ENCODE data around the gene VDAC1.
A peak's percentile ranks its signal among the peaks of the same experiment; 100 is the strongest.
"Not testable (repeated sequence)": the region's sequence is repeated elsewhere in the genome, so short reads cannot be mapped to it uniquely, and the experiment has no call there.

Gene VDAC1

DNA sequence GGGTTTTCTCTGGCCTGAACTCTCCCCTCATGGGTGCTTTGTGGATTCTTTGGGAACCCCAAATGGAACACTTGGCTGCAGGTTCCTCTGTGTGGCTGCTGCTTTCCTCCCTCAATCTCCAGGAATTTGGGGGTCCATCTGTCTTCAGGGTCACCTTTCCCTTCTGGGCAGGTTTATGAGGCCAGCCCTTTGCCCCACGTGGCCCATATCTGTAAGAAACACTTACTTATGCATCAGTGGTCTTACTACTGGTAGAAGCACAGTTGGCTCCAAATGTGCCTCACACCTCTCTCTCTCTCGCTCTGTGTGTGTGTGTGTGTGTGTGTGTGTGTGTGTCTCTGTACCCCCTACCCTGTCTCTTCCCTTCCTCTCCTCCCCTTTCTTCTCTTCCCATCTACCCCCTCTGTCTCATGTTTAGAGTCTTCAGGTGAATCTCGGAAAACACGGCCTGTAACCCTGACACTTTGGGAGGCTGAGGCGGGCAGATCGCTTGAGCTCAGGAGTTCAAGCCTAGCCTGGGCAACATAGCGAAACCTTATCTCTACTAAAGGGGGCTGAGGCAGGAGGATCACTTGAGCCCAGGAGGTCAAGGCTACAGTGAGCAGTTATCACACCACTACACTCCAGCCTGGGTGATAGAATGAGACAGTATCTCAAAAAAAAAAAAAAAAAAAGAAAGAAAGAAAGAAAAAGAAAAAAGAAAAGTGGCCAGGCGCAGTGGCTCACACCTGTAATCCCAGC lies 63.1 kb downstream of the VDAC1 start:
- DNase-seq (ENCODE audit: low spot score) = no peak

DNA sequence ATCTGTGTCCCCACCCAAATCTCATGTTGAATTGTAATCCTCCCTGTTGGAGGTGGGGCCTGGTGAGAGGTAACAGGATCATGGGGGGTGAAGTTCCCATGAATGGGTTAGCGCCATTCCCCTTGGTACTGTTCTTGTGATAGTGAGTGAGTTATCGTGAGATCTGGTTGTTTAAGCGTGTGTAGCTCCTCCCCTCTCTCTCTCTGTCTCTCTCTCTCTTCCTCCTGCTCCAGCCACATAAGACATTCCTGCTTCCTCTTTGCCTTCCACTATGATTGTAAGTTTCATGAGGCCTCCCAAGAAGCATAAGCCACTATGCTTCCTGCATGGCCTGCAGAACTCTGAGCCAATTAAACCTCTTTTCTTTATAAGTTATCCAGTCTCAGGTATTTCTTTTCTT lies 65.1 kb downstream of the VDAC1 start:
- no peak for DNase-seq (ENCODE audit: low spot score)

DNA sequence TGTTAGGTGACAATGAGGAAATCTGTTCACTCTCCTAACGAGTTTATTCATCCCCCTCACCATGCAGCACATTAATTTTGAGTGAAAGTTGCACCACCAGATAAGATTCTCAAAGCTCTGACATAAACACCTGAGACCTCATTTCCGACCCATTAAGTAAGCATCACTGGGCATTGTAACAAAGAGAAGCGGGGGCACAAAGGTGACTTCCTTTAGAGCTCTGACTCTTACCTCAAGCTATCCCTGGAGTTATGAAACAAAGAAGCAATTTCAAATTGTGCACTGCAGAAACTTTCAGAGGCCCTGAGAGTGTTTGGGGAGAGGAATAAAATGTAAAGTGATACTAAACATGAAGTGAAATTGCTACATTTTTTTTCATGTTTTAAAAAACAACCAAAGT lies 65.8 kb downstream of the VDAC1 start:
- no peak for DNase-seq (ENCODE audit: low spot score)

DNA sequence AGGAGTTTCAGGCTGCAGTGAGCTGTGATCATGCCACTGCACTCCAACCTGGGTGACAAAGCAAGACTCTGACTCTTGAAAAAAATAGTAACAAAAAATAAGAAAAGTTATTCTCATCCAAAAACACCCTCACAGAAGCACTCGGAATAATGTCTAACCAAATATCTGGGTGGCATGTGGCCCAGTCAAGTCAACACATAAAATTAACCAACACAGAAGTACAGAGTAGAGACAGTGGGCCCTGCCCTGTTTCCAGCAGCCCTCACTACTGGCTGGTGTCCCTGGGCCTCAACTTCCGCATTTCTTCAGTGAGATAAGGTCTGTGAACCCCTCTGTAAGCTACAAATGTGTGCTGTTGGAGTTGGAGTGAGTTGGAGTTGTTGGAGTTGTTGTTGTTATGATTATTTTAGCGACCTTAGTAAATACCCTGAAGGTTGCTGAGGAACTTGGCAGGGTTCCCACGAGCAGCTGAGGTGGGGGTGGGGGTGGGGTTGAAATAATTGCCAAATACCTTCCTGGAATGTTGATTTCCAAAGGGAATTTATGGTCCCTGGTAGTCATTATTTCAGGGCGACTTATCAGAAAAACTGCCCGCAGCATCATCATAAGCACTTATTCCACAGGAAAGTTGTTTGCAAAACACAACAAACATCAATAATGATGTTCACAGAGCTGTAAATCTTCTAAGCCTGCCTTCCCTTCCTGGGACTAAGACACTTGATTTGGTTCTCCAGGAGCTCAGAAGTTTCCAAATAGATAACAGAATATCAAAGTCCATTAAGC lies 66.5 kb downstream of the VDAC1 start:
- no peak for DNase-seq (ENCODE audit: low spot score)

DNA sequence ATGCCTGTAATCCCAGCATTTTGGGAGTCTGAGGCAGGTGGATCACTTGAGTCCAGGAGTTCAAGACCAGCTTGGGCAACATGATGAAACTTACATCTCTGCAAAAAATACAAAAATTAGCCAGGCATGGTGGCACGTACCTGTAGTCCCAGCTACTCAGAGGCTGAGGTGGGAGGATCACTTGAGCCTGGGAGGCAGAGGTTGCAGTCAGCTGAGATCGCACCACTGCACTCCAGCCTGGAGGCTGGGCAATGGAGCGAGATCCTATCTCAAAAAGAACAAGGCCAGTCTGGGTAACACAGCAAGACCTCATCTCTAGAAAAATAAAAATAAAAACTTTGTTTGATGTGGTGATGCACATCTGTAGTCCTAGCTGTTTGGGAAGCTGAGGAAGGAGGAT lies 67.1 kb downstream of the VDAC1 start:
- not testable (repeated sequence) for DNase-seq (ENCODE audit: low spot score)

DNA sequence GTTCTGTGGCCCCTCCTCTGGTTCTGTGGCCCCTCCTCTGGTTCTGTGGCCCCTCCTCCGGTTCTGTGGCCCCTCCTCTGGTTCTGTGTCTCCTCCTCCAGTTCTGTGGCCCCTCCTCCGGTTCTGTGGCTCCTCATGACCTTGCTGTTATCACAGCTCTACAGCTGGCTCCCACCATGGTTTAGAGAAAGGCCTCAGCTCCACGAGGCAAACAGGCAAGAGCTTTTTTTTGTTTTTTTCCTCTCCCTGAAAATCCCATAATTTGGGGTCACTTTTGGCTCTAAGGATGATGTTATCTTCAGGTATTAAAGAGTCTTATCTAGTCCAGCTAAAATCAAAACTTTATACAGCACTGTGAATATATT lies 68.1 kb downstream of the VDAC1 start:
- no peak for DNase-seq (ENCODE audit: low spot score)

DNA sequence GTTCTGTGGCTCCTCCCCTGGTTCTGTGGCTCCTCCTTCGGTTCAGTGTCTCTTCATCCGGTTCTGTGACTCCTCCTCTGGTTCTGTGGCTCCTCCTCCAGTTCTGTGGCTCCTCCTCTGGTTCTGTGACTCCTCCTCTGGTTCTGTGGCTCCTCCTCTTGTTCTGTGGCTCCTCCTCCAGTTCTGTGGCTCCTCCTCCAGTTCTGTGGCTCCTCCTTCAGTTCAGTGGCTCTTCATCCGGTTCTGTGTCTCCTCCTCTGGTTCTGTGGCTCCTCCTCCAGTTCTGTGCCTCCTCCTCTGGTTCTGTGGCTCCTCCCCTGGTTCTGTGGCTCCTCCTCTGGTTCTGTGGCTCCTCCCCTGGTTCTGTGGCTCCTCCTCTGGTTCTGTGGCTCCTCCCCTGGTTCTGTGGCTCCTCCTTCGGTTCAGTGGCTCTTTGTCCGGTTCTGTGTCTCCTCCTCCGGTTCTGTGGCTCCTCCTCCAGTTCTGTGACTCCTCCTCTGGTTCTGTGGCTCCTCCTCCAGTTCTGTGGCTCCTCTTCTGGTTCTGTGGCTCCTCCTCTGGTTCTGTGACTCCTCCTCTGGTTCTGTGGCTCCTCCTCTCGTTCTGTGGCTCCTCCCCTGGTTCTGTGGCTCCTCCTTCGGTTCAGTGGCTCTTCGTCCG lies 68.7 kb downstream of the VDAC1 start:
- DNase-seq (ENCODE audit: low spot score) = not testable (repeated sequence)

DNA sequence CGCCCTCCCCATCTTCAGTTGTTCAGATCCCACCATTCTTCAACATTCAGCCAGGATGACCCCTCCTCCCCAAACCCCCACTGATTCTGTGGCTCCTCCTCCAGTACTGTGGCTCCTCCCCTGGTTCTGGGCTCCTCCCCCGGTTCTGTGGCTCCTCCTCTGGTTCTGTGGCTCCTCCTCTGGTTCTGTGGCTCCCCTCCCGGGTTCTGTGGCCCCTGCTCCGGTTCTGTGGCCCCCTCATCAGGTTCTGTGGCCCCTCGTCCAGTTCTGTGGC lies 69.2 kb downstream of the VDAC1 start:
- no peak for DNase-seq (ENCODE audit: low spot score)

DNA sequence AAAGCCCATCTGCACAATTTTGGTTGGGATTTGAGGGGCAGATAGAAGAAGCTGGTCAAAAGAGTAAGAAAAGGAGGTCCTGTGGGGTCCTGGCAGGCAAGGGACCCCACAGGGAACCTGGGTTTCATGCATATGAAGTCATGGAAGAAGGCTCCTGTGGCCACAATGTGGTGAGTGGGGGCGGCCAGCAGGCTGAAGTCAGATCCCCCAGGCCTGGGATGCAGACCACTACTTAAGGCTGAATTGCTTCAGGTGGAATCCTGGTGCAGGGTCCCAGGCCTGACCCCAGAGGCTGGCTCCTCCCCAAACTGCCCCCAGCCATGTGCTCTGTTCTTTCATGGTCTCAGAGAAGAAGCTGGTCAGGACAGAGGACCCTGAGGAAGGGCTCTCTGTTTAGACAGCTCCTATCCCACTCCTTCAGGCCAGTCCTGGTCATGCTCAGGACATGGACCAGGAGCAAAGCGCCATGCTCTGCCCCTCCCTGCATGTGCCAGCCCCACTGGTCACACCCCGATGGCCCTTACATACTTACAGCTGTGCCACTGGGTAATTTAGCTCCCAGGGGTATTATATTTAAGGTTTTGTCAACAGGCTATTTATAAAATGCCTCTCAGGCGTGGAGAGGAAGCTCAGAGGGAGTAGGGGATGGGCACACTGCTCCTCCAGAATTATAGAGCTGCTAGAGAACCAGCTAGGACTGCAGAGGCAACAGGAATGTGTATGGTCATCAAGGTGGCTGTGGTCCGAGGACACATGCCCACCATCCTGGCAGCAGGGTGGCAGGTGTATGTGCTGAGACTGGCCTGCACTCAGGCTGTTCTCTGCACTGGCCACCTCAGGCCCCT lies 69.7 kb downstream of the VDAC1 start:
- DNase-seq (ENCODE audit: low spot score) = no peak

DNA sequence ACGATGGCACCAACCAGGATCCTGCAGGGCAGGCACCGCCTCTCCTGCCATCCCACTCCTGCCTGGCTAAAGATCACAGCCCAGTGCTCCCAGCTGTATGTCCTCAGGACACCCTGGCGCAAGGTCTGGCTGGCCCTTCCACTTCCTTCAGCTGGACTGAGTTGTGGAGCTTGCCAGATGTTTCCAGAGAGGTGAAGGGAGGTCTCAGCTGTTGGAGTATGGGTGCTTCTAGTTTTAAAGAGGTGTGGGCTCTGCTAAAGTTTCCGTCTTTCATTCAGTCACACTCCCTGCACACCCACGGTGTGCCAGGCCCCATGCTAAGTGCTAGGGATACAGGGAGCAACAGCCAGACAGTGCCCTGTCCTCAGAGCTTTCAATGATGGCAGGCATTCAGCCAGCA lies 70.5 kb downstream of the VDAC1 start:
- DNase-seq (ENCODE audit: low spot score) = no peak

DNA sequence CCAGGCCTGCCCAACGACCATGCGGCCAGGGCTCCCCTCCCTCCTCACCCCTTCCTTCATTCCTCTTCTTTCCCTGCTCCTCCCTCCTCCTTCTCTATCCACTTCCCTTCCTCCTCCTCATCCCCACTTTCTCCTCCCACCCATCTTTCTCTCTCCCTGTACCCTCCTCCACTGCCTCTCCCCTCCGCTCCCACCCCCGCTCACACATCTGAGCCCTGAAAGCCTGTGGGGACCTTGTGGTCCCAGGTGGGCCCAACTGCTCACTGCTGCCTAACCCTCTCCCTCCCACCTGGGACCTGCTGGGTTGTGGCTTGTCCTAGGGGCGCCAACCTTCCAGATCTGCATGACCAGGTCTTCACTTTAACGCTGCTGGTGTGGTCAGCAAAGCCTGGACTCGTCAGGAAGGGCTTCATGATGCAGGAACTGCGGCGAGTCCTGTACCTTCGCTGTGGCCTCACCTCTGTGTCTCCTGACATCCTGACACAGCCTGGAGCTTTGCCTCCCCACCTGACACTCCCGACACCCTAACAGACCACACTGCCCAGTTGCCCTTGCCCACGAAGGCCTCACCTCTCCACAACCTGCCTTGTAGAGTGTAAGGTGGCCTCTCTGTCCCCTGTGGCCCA lies 71.0 kb downstream of the VDAC1 start:
- DNase-seq (ENCODE audit: low spot score) = no peak

DNA sequence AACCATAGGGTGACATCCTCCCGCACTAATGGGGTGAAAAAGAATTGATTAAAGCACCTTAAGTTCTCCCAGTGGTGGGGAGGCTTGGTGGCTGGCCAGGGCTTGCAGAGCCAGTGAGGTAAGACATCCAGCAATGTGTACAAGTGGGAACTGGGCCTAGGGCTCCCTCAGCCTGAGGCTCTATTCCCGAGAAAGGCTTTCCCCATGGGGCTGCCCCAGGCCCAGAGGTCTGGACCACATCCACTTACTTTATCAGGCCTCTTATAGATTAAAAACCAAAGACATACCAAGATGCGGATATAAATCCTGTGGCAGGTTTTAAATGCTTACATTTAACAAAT lies 71.6 kb downstream of the VDAC1 start:
- no peak for DNase-seq (ENCODE audit: low spot score)

DNA sequence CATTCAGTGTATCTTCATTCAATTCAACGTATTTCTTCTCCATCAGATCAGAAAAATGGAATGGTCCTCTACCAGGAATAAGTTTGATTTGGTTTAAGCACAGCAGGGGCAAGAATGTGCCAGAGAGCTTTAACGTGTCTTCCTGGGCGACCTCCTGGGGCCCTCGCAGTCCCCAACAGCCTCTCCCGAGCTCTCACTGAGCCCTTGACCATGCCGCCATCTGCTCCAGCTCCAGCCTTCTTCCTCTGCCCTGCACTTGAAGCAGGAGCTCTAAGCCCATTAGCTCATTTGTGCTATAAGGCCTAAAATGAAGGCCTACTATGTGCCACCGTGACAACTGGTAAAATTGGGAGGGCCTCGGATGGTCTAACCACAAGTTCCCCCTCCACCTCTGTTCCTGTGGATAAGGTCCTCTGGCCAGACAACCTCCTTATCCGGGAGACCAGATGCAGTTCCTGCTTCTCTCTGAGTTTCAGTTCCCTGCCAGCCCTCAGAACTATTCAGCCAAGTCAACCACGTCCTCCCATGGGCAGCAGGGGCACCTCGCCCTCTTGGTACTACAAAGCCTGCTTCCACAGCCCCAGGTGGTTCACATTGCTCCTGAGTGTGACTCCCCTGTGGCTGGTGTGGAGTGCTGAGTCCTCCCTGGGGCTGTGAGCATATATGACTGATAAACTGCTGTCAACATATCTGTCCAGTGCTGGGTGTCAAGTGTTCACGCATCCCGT lies 72.2 kb downstream of the VDAC1 start:
- peak; percentile 61 for DNase-seq (ENCODE audit: low spot score)

DNA sequence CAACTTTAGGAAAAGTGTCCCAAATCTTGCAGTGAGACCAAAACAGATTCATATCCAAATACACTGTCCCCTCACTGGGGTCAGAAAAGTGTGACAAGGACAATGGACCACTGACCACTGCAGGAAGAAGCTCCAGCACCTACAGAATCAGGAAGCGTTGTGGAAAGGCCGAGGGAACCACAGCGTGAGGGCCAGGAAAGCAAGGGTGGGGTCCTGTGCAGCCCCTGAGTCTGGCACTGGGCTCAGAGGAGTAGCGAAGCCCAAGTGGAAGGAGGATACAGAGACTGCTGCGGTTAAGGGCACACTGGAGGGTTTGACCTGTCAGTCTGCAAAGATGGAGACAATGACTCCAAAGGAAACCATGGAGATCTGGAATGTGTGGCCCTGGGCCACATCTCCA lies 73.2 kb downstream of the VDAC1 start:
- no peak for DNase-seq (ENCODE audit: low spot score)

DNA sequence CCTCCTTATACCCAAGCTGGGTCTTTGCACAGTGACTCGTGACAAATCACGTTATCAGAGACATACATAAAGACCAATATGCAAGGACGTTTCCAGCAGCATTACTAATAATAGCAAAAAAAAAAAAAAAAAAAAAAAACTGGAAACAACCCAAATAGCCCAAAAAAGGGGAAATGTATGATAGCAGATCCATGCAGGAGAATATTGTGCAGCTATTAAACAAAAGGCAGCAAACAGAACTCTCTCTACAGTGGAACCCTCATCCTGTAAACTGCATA lies 74.0 kb downstream of the VDAC1 start:
- DNase-seq (ENCODE audit: low spot score) = no peak

DNA sequence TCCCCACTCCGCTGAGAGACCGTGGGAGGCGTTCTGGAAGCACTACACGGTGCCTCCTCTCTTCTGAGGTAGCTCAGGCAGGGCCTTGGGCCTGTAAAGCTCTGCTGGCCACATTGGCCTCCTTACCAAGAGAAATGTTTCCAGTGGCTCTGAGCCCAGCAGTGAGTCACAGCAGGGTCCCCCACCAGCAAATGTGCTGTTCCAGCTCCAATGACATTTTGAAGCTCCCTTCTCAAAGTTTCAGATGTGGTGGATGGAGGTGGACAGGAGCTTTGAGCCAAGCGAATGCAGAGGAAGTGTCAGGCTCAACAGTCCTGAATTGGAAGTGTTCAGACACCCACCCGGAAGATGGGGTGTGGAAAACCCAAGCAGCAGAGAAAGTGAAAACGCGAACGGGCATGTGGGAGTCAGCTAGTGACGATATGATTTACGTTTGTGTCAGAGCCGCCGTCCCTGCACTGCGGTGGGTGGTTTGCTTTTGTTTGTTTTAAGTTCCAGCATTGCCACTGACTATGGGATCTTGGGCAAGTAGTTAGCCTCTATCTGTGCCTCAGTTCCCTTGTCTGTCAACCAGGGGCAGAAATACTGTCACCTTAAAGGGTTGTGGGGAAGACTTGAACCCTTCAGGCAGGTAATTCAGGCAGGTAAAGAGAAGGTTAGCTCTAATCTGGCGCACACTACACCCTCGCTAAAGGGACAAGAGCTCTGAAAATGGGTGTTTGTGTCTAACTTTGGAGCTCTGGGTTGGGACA lies 74.5 kb downstream of the VDAC1 start:
- DNase-seq (ENCODE audit: low spot score) = peak; percentile 38

DNA sequence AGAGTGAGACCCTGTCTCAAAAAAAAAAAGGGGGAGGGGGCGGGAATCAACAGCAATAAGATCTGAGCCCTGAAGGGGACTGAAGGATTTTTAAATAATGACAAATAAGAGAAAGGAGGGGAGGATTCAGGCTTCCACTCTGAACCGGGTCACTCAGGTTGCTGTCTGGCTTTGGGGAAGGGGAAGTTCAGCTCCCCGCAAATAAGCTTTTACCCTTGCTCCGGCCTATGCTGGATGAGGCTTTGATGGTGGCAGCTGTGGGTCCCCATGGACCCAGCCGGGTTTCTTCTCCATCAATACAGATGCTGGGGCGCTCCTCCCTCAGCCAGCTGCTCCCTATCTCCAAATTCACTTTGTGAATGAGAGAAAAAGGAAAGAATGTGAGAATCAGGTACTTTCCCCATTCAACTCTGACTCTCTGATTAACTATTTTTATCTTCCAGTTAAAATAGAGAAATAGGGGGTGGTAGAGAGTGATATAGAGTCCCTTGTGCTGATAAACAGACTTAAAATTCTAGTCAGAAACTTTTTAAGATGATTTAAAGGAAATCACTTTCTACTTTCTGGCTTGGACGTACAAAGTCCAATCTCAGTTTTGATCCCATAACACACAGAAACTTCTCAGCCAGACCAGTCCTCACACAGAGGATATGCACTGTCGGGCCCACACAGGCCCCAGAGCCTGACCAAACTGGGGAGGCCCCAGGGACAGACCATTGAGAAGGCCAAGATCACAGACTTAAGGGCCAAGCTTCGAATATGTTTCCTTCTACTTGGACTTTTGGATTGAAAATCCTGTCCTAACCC lies 76.0 kb downstream of the VDAC1 start:
- DNase-seq (ENCODE audit: low spot score) = no peak

DNA sequence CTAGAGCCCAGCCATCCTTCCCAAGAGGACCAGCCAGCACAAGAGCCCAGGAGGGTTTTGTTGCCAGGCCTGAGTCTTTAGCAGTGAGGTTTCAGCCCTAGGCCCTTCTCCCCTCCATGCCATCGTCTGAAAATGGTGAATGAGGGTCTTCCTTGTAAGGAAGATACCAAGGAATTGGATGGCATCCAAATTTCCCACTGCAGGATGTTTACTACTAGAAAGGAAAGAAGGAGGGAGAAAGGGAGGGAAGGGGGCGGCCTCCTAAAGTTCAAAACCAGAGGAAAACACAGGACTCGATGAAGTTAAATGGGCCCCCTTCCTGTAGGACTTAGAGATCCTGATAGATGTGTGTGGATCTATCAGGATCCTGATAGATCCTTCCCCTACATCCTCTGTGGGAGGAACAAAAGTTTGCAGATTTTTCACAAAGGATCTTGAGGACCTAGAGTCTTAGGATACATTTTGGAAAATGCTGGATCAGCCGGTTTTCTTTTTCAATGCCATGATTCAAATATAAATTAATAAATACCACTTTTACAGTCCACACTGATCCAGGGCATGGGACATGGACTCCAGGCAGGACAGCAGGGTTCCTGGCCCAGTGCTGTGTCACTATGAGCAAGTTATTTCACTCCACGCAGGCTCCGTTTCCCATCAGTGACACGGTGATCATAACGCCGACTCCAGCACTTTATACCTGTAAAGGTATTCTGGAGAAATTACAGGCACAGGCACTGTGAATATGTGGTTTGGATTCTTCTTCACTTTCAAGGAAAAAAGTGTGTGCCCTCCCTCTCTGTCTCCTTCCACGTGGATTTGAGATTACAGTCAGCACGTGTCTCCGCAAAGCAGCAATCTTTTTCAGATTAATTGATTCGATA lies 77.2 kb downstream of the VDAC1 start:
- no peak for DNase-seq (ENCODE audit: low spot score)

All from Ammon's horn (tissue), 1 donor.